SK-N-MC (cell line): ENCODE results near the gene ASCC2.

Experiments used
- EZH2 ChIP-seq: fragments of 200-600 bp; sonication (generic); IDR thresholded peaks from one replicate; pipeline ENCODE4 v1.6.1; 2017; ENCODE audit warnings: antibody characterized with exemption
- FOXP2 ChIP-seq: optimal IDR thresholded peaks from 2 replicates; pipeline ENCODE3; 2011; ENCODE audit warnings: mild to moderate bottlenecking, moderate library complexity; ENCODE audit not compliant: insufficient read depth; ENCODE audit errors: extremely low read length, control extremely low read depth
- POLR2AphosphoS5 ChIP-seq: IDR thresholded peaks from 2 replicates; pipeline ENCODE4 v1.6.1; 2012; ENCODE audit warnings: mild to moderate bottlenecking, low read depth, low read length, borderline replicate concordance

GRCh38 chr22:29773233-29773632 is 64.8 kb downstream of the ASCC2 start:
- TF ChIP-seq EZH2 (no peak), POLR2AphosphoS5 (no peak), FOXP2 (no peak)
